Measurements from ENCODE around the gene PARD6G.
"Not testable (repeated sequence)": the region's sequence is repeated elsewhere in the genome, so short reads cannot be mapped to it uniquely, and the experiment has no call there.

Gene PARD6G

GRCh38 chr18:80241919-80242777 is 5.2 kb downstream of the PARD6G start:
- no peak for DNase-seq (ENCODE audit: low spot score)

- no peak for DNase-seq (ENCODE audit: low spot score)
Observed at GRCh38 chr18:80239830-80240229, 7.5 kb downstream of the PARD6G start.

- no peak for DNase-seq (ENCODE audit: low spot score)
Observed at GRCh38 chr18:80238651-80239260, 8.6 kb downstream of the PARD6G start.

GRCh38 chr18:80237519-80237918 is 9.8 kb downstream of the PARD6G start:
- DNase-seq (ENCODE audit: low spot score): not testable (repeated sequence)

- DNase-seq (ENCODE audit: low spot score): no peak
Observed at GRCh38 chr18:80234398-80234797, 12.9 kb downstream of the PARD6G start.

- no peak for DNase-seq (ENCODE audit: low spot score)
Observed at GRCh38 chr18:80233899-80234298, 13.4 kb downstream of the PARD6G start.

GRCh38 chr18:80233201-80233835 is 14.0 kb downstream of the PARD6G start:
- no peak for DNase-seq (ENCODE audit: low spot score)

GRCh38 chr18:80232710-80233109 is 14.6 kb downstream of the PARD6G start:
- DNase-seq (ENCODE audit: low spot score): no peak

GRCh38 chr18:80232030-80232429 is 15.3 kb downstream of the PARD6G start:
- DNase-seq (ENCODE audit: low spot score): no peak

GRCh38 chr18:80231616-80232015 is 15.7 kb downstream of the PARD6G start:
- no peak for DNase-seq (ENCODE audit: low spot score)

GRCh38 chr18:80231151-80231550 is 16.2 kb downstream of the PARD6G start:
- DNase-seq (ENCODE audit: low spot score): no peak

- no peak for DNase-seq (ENCODE audit: low spot score)
Observed at GRCh38 chr18:80229766-80230745, 17.3 kb downstream of the PARD6G start.

GRCh38 chr18:80229363-80229762 is 18.0 kb downstream of the PARD6G start:
- no peak for DNase-seq (ENCODE audit: low spot score)

- DNase-seq (ENCODE audit: low spot score): no peak
Observed at GRCh38 chr18:80228051-80228848, 19.1 kb downstream of the PARD6G start.

GRCh38 chr18:80227472-80227871 is 19.8 kb downstream of the PARD6G start:
- no peak for DNase-seq (ENCODE audit: low spot score)

- DNase-seq (ENCODE audit: low spot score): no peak
Observed at GRCh38 chr18:80225685-80226084, 21.6 kb downstream of the PARD6G start.

- no peak for DNase-seq (ENCODE audit: low spot score)
Observed at GRCh38 chr18:80223581-80224148, 23.6 kb downstream of the PARD6G start.

- DNase-seq (ENCODE audit: low spot score): not testable (repeated sequence)
Observed at GRCh38 chr18:80219488-80219887, 27.8 kb downstream of the PARD6G start.

GRCh38 chr18:80218341-80219227 is 28.7 kb downstream of the PARD6G start:
- DNase-seq (ENCODE audit: low spot score): no peak

- no peak for DNase-seq (ENCODE audit: low spot score)
Observed at GRCh38 chr18:80213182-80213581, 34.1 kb downstream of the PARD6G start.
